T-helper 9 cell (primary cell): Measurements from ENCODE around the gene ACAA1.
"Not testable (repeated sequence)": the region's sequence is repeated elsewhere in the genome, so short reads cannot be mapped to it uniquely, and the experiment has no call there.

Experiments
- DNase-seq: peaks from one replicate; pipeline ENCODE4 v3.0.0-alpha.2; 2020

The ACAA1 gene

DNA sequence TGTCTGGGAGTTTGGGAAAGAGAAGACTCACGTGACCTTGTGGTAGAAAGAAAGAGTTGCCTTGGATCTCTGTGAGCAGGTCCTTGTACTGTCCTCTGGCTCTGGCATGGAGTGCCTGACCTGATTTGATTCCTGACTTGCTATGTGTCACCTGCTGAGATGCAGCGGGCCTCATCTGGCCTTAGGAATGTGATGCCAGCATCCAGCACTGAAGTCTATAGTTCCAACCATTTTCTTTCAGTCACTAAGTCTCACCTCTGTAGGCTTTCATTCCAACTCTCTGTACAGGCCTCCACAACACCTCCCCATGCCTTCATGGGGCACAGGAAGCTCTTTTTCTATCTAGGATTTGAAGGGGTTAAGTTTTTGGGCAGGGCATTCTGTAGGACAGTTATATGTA, 16.3 kb upstream of the ACAA1 start:
- DNase-seq = no peak

- no peak for DNase-seq
Measured at GRCh38 chr3:38152609-38153008, 15.7 kb upstream of the ACAA1 start.

DNA sequence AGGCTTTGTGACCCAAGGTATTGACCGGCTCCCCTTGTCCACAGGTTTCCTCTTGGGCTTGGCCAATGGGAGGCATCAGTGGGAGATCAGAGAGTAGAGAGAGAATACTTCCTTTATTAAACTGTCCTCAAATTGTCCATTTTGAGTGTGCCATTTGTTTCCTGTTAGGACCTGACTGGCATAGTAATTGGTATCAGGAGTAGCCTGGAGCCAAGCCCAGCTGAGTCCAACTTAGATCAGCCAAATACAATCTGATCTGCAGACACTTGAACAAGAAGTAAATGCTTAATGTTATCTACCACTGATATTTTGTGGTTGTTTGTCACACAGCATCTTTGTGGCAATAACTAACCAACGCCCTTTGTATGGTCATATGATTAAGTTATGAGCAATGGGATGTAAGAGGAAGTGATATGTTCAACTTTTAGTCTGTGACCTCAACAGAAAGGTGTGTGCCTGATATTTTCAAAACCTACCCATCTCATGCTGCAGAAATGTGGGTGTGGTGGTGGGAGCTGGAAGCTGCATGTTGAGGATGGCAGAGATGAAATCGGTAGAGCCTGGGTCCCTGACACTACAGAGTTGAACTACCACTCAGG, 14.8 kb upstream of the ACAA1 start:
- DNase-seq = no peak

- no peak for DNase-seq
Measured at GRCh38 chr3:38150780-38151528, 14.0 kb upstream of the ACAA1 start.

DNA sequence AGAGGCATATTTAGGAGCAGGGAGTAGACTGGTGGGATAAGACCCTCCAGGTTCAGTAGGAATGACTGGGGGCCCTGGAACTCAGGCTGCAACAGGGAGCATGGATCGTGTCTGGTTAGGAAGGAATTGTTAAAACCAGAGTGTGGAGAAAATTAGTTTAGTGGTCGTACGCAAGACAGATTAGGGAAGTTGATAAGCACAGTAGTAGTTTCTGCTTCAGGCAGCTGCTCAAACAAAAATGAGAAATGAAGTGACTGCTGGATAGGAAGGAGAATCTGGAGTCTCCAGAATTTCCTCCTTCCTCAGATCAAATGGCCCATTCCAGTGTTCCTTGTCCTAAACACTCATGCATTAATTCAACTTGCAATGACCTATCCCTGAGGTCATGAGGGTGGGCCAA, 12.8 kb upstream of the ACAA1 start:
- no peak for DNase-seq

DNA sequence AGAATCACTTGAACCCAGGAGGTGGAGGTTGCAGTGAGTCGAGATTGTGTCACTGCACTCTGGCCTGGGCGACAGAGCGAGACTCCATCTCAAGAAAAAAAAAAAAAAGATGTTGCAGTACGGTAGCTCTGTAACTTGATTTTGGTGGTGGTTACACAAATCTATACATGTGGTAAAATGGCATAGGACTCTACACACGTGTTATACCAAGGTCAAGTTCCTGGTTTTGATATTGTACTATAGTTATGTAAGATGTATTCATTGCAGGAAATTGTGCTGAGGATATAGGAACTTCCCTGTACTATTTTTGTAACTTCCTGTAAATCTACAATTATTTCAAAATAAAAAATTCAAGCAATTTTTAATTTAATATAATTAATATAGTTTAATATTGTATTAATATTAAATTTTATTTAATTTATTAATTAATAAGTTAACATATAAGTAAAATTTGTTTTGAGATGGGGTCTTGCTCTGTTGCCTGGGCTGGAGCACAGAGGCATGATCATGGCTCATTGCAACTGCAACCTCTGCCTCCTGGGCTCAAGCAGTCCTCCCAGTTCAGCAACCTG, 11.5 kb upstream of the ACAA1 start:
- DNase-seq = no peak

GRCh38 chr3:38147421-38147820, 10.5 kb upstream of the ACAA1 start:
- DNase-seq = no peak

GRCh38 chr3:38146504-38146903, 9.6 kb upstream of the ACAA1 start:
- DNase-seq = no peak

DNA sequence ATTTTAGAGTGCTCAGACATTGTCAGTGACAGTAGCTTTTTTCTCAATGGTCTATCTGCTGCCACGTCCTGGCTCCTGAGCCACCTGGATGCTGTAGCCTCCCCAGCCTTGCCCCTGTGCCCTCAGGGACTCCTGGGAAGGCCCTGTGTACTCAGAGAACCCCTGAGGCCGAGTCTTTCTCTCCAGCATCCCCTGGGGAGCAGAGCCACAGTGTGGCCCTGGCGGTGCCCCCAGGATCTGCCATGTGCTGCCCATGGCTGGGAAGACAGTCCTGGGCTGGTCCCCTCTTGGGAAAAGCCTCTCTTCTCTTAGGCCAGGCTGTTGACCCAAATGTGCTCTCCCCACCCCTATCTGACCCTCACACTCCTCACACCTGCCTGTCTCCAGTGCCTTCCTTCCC, 6.6 kb upstream of the ACAA1 start:
- no peak for DNase-seq

- DNase-seq = no peak
Measured at GRCh38 chr3:38142959-38143358, 6.0 kb upstream of the ACAA1 start.

GRCh38 chr3:38141952-38142273, 5.0 kb upstream of the ACAA1 start:
- no peak for DNase-seq

DNA sequence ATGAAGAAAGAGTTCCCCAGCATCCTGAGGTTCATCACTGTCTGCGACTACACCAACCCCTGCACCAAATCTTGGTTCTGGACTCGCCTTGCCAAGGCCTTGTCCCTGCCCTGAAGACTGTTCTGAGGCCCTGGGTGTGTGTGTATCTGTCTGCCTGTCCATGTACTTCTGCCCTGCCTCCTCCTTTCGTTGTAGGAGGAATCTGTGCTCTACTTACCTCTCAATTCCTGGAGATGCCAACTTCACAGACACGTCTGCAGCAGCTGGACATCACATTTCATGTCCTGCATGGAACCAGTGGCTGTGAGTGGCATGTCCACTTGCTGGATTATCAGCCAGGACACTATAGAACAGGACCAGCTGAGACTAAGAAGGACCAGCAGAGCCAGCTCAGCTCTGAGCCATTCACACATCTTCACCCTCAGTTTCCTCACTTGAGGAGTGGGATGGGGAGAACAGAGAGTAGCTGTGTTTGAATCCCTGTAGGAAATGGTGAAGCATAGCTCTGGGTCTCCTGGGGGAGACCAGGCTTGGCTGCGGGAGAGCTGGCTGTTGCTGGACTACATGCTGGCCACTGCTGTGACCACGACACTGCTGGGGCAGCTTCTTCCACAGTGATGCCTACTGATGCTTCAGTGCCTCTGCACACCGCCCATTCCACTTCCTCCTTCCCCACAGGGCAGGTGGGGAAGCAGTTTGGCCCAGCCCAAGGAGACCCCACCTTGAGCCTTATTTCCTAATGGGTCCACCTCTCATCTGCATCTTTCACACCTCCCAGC, 4.4 kb upstream of the ACAA1 start:
- no peak for DNase-seq

DNA sequence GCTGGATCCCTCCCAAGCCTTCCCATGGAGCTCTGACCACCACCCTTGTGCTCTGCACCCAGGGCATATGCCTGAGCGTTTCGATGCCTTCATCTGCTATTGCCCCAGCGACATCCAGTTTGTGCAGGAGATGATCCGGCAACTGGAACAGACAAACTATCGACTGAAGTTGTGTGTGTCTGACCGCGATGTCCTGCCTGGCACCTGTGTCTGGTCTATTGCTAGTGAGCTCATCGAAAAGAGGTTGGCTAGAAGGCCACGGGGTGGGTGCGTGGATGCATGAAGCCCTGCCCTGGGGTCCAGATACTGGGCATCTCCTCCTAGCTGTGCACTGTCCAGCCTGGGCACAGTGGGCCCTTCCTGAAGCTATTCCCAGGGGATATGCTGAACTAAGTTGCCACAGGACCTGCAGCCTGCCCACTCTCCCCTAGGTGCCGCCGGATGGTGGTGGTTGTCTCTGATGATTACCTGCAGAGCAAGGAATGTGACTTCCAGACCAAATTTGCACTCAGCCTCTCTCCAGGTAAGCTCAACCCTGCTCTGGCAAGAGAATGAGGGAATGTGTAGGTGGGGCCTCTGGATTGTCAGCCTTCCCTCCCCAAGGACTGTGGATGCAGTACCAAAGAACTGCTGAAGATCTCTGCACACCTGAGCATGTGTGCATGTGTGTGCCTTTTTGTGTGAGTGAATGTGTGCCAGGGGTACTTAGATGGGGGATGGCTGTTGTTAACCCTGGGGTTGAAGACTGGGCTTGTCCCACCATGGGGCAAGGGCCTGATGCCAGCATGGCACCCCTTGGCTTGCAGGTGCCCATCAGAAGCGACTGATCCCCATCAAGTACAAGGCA, 3.6 kb upstream of the ACAA1 start:
- DNase-seq = no peak

DNA sequence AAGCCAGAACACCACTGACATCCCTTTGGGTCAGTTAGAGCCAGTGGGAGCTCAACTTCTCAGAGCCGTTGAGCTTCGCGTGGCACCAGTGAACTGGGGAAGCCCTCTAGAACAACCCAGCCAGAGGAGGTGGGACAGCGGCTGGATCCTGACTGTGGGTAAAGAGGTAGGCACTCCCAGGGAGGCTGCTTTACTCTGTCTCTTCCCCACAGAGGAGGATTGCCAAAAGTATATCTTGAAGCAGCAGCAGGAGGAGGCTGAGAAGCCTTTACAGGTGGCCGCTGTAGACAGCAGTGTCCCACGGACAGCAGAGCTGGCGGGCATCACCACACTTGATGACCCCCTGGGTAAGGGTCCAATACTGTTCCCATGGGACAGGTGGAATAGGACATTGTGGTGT, 2.7 kb upstream of the ACAA1 start:
- DNase-seq = no peak

DNA sequence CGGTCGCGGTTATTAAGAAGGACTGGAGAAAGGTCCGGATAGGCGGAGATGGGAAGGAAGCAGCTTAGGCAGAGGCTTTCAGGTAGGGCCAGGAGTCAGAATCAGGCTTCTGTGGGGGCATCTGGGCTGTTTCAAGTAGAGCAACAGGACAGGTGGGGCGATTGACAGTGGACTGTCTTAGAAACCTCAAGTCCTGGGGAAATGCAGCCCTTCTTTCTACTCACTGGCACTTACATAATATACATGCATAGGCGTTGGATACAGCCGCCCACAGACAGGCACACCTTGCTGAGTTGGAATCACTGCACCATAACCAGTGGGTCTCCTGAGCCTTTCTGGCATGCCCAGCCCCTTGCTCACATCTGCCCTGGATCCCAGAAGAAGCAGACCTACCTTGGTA, 2.3 kb upstream of the ACAA1 start:
- no peak for DNase-seq

DNA sequence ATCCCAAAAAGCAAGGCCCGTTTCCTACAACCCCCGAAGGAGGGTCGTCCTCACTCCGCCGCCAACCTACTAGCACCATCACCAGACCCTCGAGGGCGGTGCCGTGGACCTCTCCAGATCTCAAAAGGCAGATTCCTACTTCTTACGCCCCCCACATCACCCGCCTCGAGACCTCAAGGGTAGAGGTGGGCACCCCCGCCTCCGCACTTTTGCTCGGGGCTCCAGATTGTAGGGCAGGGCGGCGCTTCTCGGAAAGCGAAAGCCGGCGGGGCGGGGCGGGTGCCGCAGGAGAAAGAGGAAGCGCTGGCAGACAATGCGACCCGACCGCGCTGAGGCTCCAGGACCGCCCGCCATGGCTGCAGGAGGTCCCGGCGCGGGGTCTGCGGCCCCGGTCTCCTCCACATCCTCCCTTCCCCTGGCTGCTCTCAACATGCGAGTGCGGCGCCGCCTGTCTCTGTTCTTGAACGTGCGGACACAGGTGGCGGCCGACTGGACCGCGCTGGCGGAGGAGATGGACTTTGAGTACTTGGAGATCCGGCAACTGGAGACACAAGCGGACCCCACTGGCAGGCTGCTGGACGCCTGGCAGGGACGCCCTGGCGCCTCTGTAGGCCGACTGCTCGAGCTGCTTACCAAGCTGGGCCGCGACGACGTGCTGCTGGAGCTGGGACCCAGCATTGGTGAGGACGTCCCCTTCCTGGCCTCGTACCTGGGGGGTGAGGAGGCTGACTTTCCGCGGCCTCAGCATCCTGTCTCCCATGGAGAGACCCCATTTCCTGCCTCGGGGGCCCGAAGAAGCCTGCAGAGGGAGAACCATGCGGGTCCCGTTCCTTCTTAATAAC, 1.6 kb upstream of the ACAA1 start, which contains the start of gene MYD88:
MYD88 (plus strand) TSS at position 313 of the 842 bp plus-strand sequence; CDS start at position 353, 40 bp downstream.
- peak; percentile 78 for DNase-seq

- no peak for DNase-seq
Measured at GRCh38 chr3:38137615-38138348, 855 bp upstream of the ACAA1 start.

DNA sequence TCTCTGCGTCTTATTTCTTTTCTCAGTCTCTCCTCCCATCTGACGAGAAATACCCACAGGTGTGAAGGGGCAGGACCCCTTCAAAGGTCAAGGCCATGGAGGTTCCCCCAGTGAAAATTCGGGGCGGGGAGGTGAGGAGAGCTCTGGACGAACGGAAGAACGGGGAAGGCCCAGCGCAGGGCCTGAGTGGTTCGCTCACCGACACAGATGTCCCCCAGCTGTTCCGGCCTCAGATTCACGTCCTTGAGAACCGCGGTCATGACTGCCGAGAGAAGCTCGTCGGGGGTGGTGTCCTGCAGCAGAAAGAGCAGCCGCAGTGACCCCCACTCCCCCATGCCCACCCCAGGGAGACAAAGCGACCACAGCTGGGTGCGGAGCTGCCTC, 542 bp downstream of the ACAA1 start:
- peak; percentile 5 for DNase-seq

GRCh38 chr3:38135621-38136277, 1.2 kb downstream of the ACAA1 start:
- not testable (repeated sequence) for DNase-seq

- not testable (repeated sequence) for DNase-seq
Measured at GRCh38 chr3:38134517-38135143, 2.3 kb downstream of the ACAA1 start.
